GM23338 (cell line): ENCODE data around the gene RPN1. TPM values are rescaled to one million over a fixed set of nuclear protein-coding genes. Genes with fewer than 3 reads are reported as not detected.

ENCODE experiments used
- ATAC-seq: fragments of 200-7000 bp; cut with Tn5 transposase; 3 replicates; pipeline ENCODE4 v1.9.1; 2020
- DNase-seq: peaks from one replicate; pipeline ENCODE4 v3.0.0-alpha.2; 2015; ENCODE audit warnings: low spot score
- H2AFZ ChIP-seq: fragments of 200-600 bp; sonication (generic); 2 replicates; pipeline ENCODE4 v1.8.0; 2016; ENCODE audit warnings: antibody characterized with exemption, mild to moderate bottlenecking, moderate library complexity
- H3F3A ChIP-seq: fragments of 200-600 bp; sonication (generic); replicated peaks from 2 replicates; pipeline ENCODE4 v1.8.0; 2017; ENCODE audit warnings: antibody characterized with exemption, mixed run types, low read depth
- H3K27ac ChIP-seq: fragments of 200-600 bp; sonication (generic); 2 replicates; pipeline ENCODE4 v1.6.1; 2016; ENCODE audit warnings: low read depth
- H3K27me3 ChIP-seq: fragments of 200-600 bp; sonication (generic); 2 replicates; pipeline ENCODE4 v1.8.0; 2016; ENCODE audit warnings: mild to moderate bottlenecking, mixed run types, moderate library complexity; ENCODE audit not compliant: insufficient read depth
- H3K36me3 ChIP-seq: fragments of 200-600 bp; sonication (generic); 2 replicates; pipeline ENCODE4 v1.8.0; 2016; ENCODE audit warnings: mild to moderate bottlenecking; ENCODE audit not compliant: insufficient read depth
- H3K4me1 ChIP-seq: fragments of 200-600 bp; sonication (generic); 2 replicates; pipeline ENCODE4 v1.8.0; 2016; ENCODE audit warnings: mild to moderate bottlenecking, moderate library complexity; ENCODE audit not compliant: insufficient read depth
- H3K4me2 ChIP-seq: fragments of 200-600 bp; sonication (generic); 2 replicates; pipeline ENCODE4 v1.7.1; 2017; ENCODE audit warnings: mixed run types
- H3K4me3 ChIP-seq: fragments of 200-600 bp; sonication (generic); 2 replicates; pipeline ENCODE4 v1.6.1; 2016; ENCODE audit warnings: mixed run types
- H3K79me2 ChIP-seq: fragments of 200-600 bp; sonication (generic); replicated peaks from 2 replicates; pipeline ENCODE4 v1.8.0; 2017; ENCODE audit warnings: mild to moderate bottlenecking; ENCODE audit not compliant: insufficient read depth
- H3K9me2 ChIP-seq: fragments of 200-600 bp; sonication (generic); 2 replicates; pipeline ENCODE4 v1.8.0; 2017; ENCODE audit not compliant: insufficient read depth
- H4K20me1 ChIP-seq: fragments of 200-600 bp; sonication (generic); replicated peaks from 2 replicates; pipeline ENCODE4 v1.8.0; 2017; ENCODE audit warnings: mild to moderate bottlenecking; ENCODE audit not compliant: insufficient read depth
- H3K27ac Mint-ChIP-seq: 2 replicates; pipeline ENCODE4 v1.8.0; 2020; ENCODE audit warnings: inconsistent platforms, mild to moderate bottlenecking, moderate library complexity, mixed read lengths
- H3K27me3 Mint-ChIP-seq: 3 replicates; pipeline ENCODE4 v1.8.0; 2022; ENCODE audit warnings: low read depth, mild to moderate bottlenecking, moderate library complexity, mixed read lengths, inconsistent platforms; ENCODE audit not compliant: insufficient read depth, poor library complexity
- H3K36me3 Mint-ChIP-seq: 3 replicates; pipeline ENCODE4 v1.8.0; 2021; ENCODE audit warnings: low read depth, mild to moderate bottlenecking, inconsistent platforms, moderate library complexity, mixed read lengths
- H3K4me1 Mint-ChIP-seq: 3 replicates; pipeline ENCODE4 v1.8.0; 2020; ENCODE audit warnings: mild to moderate bottlenecking, inconsistent platforms, mixed read lengths
- H3K4me3 Mint-ChIP-seq: 3 replicates; pipeline ENCODE4 v1.8.0; 2021; ENCODE audit warnings: moderate library complexity, mild to moderate bottlenecking, inconsistent platforms, mixed read lengths
- H3K9me3 Mint-ChIP-seq: 3 replicates; pipeline ENCODE4 v1.8.0; 2020; ENCODE audit warnings: moderate library complexity, mild to moderate bottlenecking, inconsistent platforms, mixed read lengths
- CTCF ChIP-seq, 2 experiments: fragments of 200-600 bp in 1 of 2; sonication (generic) in 1 of 2; conservative IDR thresholded peaks; 2 replicates each; pipeline versions ENCODE4 v1.5.1 to v1.6.1; 2016 to 2017; ENCODE audit warnings: antibody characterized with exemption in 2 of 2, low read depth in 2 of 2, mild to moderate bottlenecking in 2 of 2, moderate library complexity in 1 of 2
- ETS1 ChIP-seq: IDR thresholded peaks from 2 replicates; pipeline ENCODE4 v1.6.1; 2016; ENCODE audit warnings: antibody characterized with exemption
- EZH2 ChIP-seq: fragments of 200-600 bp; sonication (generic); IDR thresholded peaks from one replicate; pipeline ENCODE4 v1.8.0; 2017; ENCODE audit warnings: antibody characterized with exemption, mild to moderate bottlenecking, low read depth; ENCODE audit not compliant: unreplicated experiment
- EZH2phosphoT487 ChIP-seq: fragments of 200-600 bp; sonication (generic); IDR thresholded peaks from one replicate; pipeline ENCODE4 v1.8.1; 2018; ENCODE audit warnings: antibody characterized with exemption; ENCODE audit not compliant: unreplicated experiment
- JUNB ChIP-seq: IDR thresholded peaks from one replicate; pipeline ENCODE4 v1.6.1; 2016; ENCODE audit warnings: antibody characterized with exemption; ENCODE audit not compliant: unreplicated experiment
- STAT1 ChIP-seq: IDR thresholded peaks from one replicate; pipeline ENCODE4 v1.6.1; 2016; ENCODE audit warnings: antibody characterized with exemption; ENCODE audit not compliant: unreplicated experiment
- ZNF331 ChIP-seq: fragments of 250-450 bp; sonication (Bioruptor Pico); IDR thresholded peaks from 2 replicates; pipeline ENCODE4 v1.5.0; 2020; ENCODE audit warnings: low read depth, mild to moderate bottlenecking, moderate library complexity
- polyA plus RNA-seq: library from polyadenylated mRNA; unstranded; fragments of >200 nt; fragmentation: Nextera tagmentation; extraction: Ambion mirVana; gene quantifications from 2 replicates; pipeline ENCODE4 v1.2.1, GENCODE V29; 2016
- total RNA-seq: library from RNA; depleted of rRNA; stranded (reverse); fragments of >200 nt; shearing (Covaris generic); gene quantifications from 2 replicates; pipeline ENCODE4 v1.2.3, GENCODE V29; 2014

Gene RPN1
- total and polyA plus RNA-seq, 2 experiments from 2014 or later = 111 to 231 TPM

GRCh38 chr3:128584412-128585020 lies 66.1 kb downstream of the RPN1 start:
- DNase-seq (peak; percentile 93), ATAC-seq (peak; percentile 99)
- H3K36me3 Mint-ChIP-seq = peaks cover 6% of the 10 kb centered on the region; the same call in 1 of the 3 replicates
- peaks cover 12% of the 10 kb centered on the region for H3K27me3 Mint-ChIP-seq
- Histone ChIP-seq H3K79me2 (no peaks in the 10 kb centered on the region), H4K20me1 (no peaks in the 10 kb centered on the region), H3K27ac (no peak overlapping the region), H3K27me3 (no peaks in the 10 kb centered on the region), H2AFZ (peak overlapping the region; percentile 88; the same call in 1 of the 2 replicates), H3K4me1 (0 out of 2 replicates have a peak, but pooled peaks cover 5% of the 10 kb centered on the region), H3K4me2 (no peak overlapping the region), H3K4me3 (no peak overlapping the region), H3F3A (no peaks in the 10 kb centered on the region), H3K9me2 (no peaks in the 10 kb centered on the region), H3K36me3 (no peaks in the 10 kb centered on the region)
- H3K4me1 Mint-ChIP-seq = peaks cover 16% of the 10 kb centered on the region
- no peak for TF ChIP-seq ZNF331 (CRISPR knock-in tag)
- TF ChIP-seq CTCF (conservative IDR thresholded peaks at IDR 0.05; ENCODE audit: low read depth in 2 of 2) = peak; percentile 74 to 98
- H3K9me3 Mint-ChIP-seq = peaks cover 15% of the 10 kb centered on the region
- H3K27ac Mint-ChIP-seq = no peak overlapping the region
- H3K4me3 Mint-ChIP-seq = no peak overlapping the region

- Mint-ChIP-seq H3K9me3 (peaks cover 13% of the 10 kb centered on the region; the same call in 2 of the 3 replicates), H3K4me3 (no peak overlapping the region), H3K27ac (no peak overlapping the region), H3K36me3 (0 out of 3 replicates have a peak, but pooled peaks cover 3% of the 10 kb centered on the region), H3K27me3 (peaks cover 8% of the 10 kb centered on the region), H3K4me1 (peaks cover 26% of the 10 kb centered on the region)
- Histone ChIP-seq H4K20me1 (no peaks in the 10 kb centered on the region), H3K4me1 (0 out of 2 replicates have a peak, but pooled peaks cover 5% of the 10 kb centered on the region), H3K79me2 (no peaks in the 10 kb centered on the region), H3K27ac (no peak overlapping the region), H3K4me2 (no peak overlapping the region), H3F3A (no peaks in the 10 kb centered on the region), H2AFZ (no peak overlapping the region), H3K36me3 (no peaks in the 10 kb centered on the region), H3K9me2 (no peaks in the 10 kb centered on the region), H3K4me3 (no peak overlapping the region), H3K27me3 (no peaks in the 10 kb centered on the region)
- DNase-seq (no peak), ATAC-seq (no peak)
- TF ChIP-seq JUNB (no peak), ETS1 (no peak), EZH2phosphoT487 (no peak), STAT1 (no peak), EZH2 (no peak), ZNF331 (CRISPR knock-in tag) (no peak)
These were observed 69.1 kb downstream of the RPN1 start for GRCh38 chr3:128581566-128581965.
